Memory B cell (primary cell): Measurements from ENCODE around the gene PDGFD.

ENCODE experiments used
- ATAC-seq: fragments of 150-1000 bp; cut with Tn5 transposase; 2 replicates; pipeline ENCODE4 v1.10.0; 2021; ENCODE audit warnings: low read depth, mild to moderate bottlenecking, moderate library complexity
- DNase-seq, 2 donors: peaks; one replicate each; pipeline ENCODE4 v3.0.0; 2022; ENCODE audit warnings: low spot score in 2 of 2
- H3K27ac Mint-ChIP-seq: one replicate; pipeline ENCODE4 v1.8.0; 2022; ENCODE audit warnings: mild to moderate bottlenecking, moderate library complexity, mixed read lengths
- H3K27me3 Mint-ChIP-seq: one replicate; pipeline ENCODE4 v1.8.0; 2022; ENCODE audit warnings: mixed read lengths
- H3K36me3 Mint-ChIP-seq: one replicate; pipeline ENCODE4 v1.8.0; 2022; ENCODE audit warnings: mild to moderate bottlenecking, mixed read lengths
- H3K4me1 Mint-ChIP-seq: one replicate; pipeline ENCODE4 v1.8.0; 2022; ENCODE audit warnings: mixed read lengths
- H3K4me3 Mint-ChIP-seq: one replicate; pipeline ENCODE4 v1.8.0; 2022; ENCODE audit warnings: mild to moderate bottlenecking, moderate library complexity, mixed read lengths
- H3K9me3 Mint-ChIP-seq: one replicate; pipeline ENCODE4 v1.8.0; 2022; ENCODE audit warnings: mixed read lengths

Gene PDGFD

DNA sequence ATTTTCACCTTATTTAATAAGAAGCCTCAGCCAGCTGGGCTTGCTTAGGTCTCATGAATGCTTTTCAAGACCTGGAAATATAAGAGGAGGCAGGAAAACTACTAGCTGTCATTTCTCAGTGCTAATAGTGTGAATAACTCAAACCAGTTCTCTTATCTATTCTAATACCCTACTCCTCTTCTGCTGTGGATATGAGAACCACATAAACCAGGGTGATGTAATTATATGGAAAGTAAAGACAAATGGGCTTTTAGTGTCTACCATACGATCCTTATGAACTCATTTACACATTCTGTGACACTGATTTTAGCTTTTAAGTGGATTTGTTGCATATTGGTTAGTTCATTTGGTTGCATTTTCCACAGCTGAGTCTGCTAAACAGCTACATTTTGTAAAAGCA, 8.6 kb downstream of the PDGFD start:
- Mint-ChIP-seq H3K27ac (no peak overlapping the region), H3K4me1 (peaks cover 5% of the 10 kb centered on the region)
- no peak for DNase-seq

DNA sequence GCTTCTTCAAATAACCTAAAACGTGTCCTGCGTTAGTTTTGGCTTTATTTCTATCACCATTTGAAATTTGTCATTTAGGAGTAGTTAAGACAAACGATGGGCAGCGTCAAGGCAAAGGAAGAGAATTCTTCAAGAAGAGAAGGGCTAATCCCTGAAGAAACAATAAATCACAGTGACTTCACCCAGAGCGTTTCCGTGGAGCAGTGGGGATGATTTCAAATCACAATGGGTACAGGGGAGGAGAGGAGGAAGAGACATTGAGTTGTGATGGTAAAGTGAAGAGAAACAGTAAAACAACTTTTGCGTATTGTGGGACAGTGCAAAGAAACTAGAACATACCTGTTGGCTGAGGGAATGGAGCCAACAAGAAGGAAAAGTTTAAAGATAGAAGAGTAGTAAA, 9.7 kb downstream of the PDGFD start:
- peaks cover 5% of the 10 kb centered on the region for H3K4me1 Mint-ChIP-seq
- DNase-seq (no peak), ATAC-seq (no peak)
- H3K4me3 Mint-ChIP-seq = no peak overlapping the region
- H3K27me3 Mint-ChIP-seq = peaks cover 3% of the 10 kb centered on the region
- H3K27ac Mint-ChIP-seq = no peak overlapping the region
- H3K36me3 Mint-ChIP-seq = no peaks in the 10 kb centered on the region
- peaks cover 1% of the 10 kb centered on the region for H3K9me3 Mint-ChIP-seq

More for the DNA sequence above, 8.6 kb downstream of the PDGFD start:
- H3K36me3 Mint-ChIP-seq = no peaks in the 10 kb centered on the region
- H3K27me3 Mint-ChIP-seq = peaks cover 3% of the 10 kb centered on the region
- ATAC-seq = no peak
- H3K9me3 Mint-ChIP-seq = peaks cover 1% of the 10 kb centered on the region
- H3K4me3 Mint-ChIP-seq = no peak overlapping the region

DNA sequence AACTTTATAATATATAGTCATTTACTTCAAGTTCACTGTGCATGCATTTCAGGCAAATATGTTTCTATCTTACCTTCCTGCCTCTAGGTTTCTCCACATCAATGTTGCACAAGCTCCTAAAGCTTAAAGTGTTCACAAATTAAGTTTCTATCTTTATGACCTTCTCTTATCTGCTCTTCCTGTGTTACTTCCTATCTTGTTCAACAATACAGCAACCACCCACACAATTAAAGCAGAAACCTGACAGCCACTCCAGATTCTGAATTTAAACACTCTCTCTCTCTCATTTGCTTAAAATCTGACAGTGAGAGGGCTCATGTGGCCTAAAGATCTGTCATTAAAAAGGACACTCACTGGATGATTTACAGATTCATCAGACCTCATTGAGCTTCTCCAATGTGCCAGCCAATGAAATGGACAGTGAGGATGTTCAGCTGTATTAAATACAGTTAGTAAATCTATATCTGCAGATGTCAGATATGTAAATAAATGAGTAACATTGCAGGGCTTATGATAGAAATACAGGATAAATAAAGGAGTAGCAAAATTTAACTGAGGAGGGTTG, 10.9 kb downstream of the PDGFD start:
- peaks cover 3% of the 10 kb centered on the region for H3K27me3 Mint-ChIP-seq
- peaks cover 1% of the 10 kb centered on the region for H3K9me3 Mint-ChIP-seq
- H3K36me3 Mint-ChIP-seq = no peaks in the 10 kb centered on the region
- ATAC-seq (no peak), DNase-seq (no peak)
- no peak overlapping the region for H3K4me3 Mint-ChIP-seq
- H3K27ac Mint-ChIP-seq = no peak overlapping the region
- peaks cover 5% of the 10 kb centered on the region for H3K4me1 Mint-ChIP-seq

DNA sequence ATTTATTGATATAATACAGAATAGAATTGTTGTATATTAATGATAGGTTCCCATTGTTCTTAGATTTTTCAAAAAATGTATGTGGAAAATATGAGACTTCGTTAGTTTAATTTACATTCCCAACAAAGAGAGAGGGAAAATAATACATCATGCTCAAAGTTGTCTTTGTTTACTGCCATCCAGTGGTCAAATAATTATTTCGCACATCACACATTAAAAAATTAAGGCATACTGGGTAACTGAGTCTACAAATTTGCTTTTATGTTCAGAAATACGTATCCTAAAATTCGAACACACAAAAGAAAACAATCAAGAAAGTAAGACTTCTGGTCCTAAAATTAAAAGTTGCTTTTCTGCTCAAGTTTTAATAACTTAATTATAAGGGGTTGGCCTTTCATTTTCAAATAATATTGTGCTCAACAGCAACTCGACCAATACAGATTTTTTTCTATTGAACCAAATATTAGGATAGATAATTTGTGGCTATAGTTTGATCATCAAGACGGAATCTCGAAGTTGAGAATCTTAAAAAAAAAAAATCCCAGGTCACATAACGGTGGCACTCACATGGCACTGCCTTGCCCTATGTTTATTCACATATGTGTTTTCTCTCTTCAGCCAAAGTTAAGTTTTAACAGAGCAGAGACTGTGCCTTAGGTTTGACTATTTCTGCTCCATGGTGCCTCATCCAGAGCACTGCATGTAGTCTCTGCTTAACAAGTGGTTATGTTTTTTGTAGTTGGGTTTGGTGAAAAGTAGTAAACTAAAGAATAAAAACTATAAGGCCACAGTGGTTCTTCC, 12.3 kb downstream of the PDGFD start:
- Mint-ChIP-seq H3K4me1 (peaks cover 5% of the 10 kb centered on the region), H3K36me3 (no peaks in the 10 kb centered on the region), H3K4me3 (no peak overlapping the region), H3K27me3 (peaks cover 3% of the 10 kb centered on the region), H3K27ac (no peak overlapping the region), H3K9me3 (peaks cover 1% of the 10 kb centered on the region)
- ATAC-seq (no peak), DNase-seq (no peak)

DNA sequence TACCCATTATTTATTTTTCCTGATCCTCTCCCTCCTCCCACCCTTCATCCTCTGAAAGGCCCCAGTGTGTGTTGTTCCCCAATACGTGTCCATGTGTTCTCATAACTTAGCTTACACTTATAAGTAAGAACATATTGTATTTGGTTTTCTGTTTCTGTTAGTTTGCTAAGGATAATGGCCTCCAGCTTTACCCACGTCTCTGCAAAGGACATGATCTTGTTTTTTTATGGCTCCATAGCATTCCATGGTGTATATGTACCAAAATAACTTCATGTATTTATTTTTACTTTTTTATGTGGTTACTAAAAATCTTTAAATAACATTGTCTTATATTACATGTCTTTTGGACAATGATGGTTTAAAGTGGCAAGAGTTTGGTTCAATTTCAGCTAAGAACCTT, 15.2 kb downstream of the PDGFD start:
- no peak for ATAC-seq
- peaks cover 1% of the 10 kb centered on the region for H3K9me3 Mint-ChIP-seq
- peaks cover 5% of the 10 kb centered on the region for H3K4me1 Mint-ChIP-seq
- no peak overlapping the region for H3K27ac Mint-ChIP-seq
- H3K27me3 Mint-ChIP-seq = no peaks in the 10 kb centered on the region
- H3K36me3 Mint-ChIP-seq = no peaks in the 10 kb centered on the region
- no peak for DNase-seq
- no peak overlapping the region for H3K4me3 Mint-ChIP-seq

DNA sequence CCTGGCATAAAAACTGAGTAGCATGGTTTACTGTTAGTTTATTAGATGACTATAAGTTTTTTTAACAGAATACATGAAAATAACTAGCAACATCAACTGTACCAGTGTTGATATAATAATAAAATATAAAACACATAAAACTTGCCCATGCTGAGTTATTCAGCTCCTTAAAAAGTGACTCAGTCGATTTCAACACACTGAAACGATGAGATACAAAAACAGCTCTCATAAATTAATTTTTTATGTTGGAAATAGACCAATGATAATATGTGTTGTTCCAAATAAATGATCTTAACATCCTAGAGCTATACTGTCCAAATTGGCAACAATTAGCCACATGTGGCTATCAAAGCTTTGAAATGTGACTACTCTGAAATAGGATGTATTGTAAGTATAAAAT, 15.9 kb downstream of the PDGFD start:
- Mint-ChIP-seq H3K4me1 (peaks cover 3% of the 10 kb centered on the region), H3K27ac (no peak overlapping the region), H3K27me3 (no peaks in the 10 kb centered on the region), H3K9me3 (peaks cover 1% of the 10 kb centered on the region), H3K36me3 (no peaks in the 10 kb centered on the region), H3K4me3 (no peak overlapping the region)
- ATAC-seq (no peak), DNase-seq (no peak)

DNA sequence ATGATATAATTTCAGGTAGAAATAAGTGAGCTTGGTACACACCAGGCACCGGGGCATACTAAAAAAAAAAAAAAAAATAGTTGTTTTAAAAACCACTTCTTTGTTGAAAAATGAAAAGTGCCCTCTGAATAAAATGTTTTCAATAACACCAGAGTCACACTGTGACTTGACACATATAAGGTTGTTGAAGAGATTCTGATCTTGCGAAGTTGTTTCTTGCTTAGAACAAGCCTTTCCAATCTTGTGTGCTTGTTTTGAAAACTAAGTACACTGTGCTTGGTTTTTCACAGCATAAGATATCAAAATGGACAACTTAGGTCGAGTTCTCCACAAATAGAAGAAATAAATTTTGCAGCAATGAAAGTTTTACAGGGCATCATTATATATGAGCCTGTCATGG, 17.0 kb downstream of the PDGFD start:
- ATAC-seq (no peak), DNase-seq (no peak)
- Mint-ChIP-seq H3K27me3 (no peaks in the 10 kb centered on the region), H3K9me3 (peaks cover 1% of the 10 kb centered on the region), H3K36me3 (no peaks in the 10 kb centered on the region), H3K27ac (no peak overlapping the region), H3K4me3 (no peak overlapping the region), H3K4me1 (no peaks in the 10 kb centered on the region)

DNA sequence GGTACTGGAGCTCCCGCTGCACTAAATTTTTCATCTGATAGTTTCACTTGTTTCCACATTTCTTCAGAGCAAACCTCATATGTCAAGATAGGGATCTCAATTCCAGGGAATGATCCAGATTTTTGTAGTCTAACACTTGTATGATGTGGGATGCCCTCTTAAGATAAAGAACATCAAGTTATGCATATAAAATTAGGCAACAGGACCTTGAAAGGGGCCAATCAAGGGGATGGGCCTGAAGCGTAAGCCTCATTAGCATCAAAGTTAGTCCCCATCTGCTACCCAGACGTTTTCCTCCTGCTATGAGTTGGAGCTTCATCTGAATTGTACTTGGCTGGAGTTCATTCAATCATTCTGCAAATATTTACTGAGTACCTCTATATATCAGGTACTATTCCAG, 17.5 kb downstream of the PDGFD start:
- Mint-ChIP-seq H3K27me3 (no peaks in the 10 kb centered on the region), H3K4me1 (no peaks in the 10 kb centered on the region), H3K27ac (no peak overlapping the region), H3K9me3 (peaks cover 1% of the 10 kb centered on the region), H3K36me3 (no peaks in the 10 kb centered on the region), H3K4me3 (no peak overlapping the region)
- no peak for ATAC-seq
- DNase-seq = no peak

DNA sequence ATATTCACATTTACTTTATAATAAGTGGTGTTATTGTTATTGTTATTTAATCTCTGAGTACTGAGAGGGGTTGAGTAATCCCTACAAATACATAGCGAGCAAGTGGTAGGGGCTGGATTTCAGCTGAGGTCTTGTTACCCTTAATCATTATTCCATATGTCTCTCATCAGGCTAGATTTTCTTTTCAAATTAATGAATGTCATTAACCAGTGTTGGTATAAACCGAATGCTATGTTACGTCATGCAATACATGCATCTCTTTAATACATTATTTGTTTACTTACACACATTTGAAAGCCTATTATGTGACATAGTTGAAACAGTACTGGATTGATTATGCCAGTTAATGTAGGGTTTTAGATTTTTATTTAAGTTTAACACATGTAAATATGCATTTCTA, 18.9 kb downstream of the PDGFD start:
- no peak for ATAC-seq
- Mint-ChIP-seq H3K4me1 (no peaks in the 10 kb centered on the region), H3K9me3 (no peaks in the 10 kb centered on the region), H3K36me3 (no peaks in the 10 kb centered on the region), H3K4me3 (no peak overlapping the region), H3K27me3 (peaks cover 2% of the 10 kb centered on the region), H3K27ac (no peak overlapping the region)
- DNase-seq = no peak

DNA sequence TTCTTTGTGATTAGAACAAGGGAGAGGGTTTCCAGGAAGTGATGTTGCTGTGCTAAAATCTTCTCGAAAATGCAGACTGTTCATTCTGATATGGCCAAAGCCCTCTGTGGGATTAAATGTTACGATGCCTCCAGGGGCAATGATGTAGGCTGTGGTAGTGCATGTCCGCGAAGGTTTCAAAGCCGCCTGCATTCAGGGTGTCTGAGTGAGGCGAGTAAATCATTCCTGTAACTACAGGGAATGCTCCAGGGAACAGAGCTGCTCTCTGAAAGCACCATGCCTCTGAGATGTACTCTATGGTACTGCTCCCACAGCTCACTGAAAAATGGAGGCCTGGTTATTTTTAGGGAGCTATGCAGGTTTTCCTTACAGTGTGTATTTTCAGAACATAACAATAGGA, 21.2 kb downstream of the PDGFD start:
- DNase-seq = no peak
- no peaks in the 10 kb centered on the region for H3K9me3 Mint-ChIP-seq
- ATAC-seq = no peak
- no peaks in the 10 kb centered on the region for H3K4me1 Mint-ChIP-seq
- peaks cover 2% of the 10 kb centered on the region for H3K27me3 Mint-ChIP-seq
- no peak overlapping the region for H3K27ac Mint-ChIP-seq
- H3K4me3 Mint-ChIP-seq = no peak overlapping the region
- no peaks in the 10 kb centered on the region for H3K36me3 Mint-ChIP-seq

DNA sequence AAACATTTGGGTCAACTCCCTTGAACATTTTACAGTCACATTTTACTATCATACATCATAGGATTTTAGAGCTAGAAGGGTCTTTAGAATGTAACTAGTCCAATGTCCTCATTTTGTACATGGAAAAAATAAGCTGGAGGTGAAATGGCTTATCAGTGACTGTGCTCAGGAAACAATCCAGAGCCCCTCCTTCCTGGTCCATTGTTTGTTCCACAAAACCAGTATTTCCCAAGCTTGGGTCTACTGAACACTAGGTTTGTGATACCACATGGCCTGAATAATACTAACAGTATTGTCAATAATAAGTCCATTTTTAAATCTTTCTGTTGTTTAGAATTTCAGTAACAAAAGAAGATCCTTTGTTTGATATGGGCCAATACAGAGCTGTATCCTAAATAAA, 27.1 kb downstream of the PDGFD start:
- no peak for DNase-seq
- H3K27me3 Mint-ChIP-seq = peaks cover 2% of the 10 kb centered on the region
- H3K36me3 Mint-ChIP-seq = no peaks in the 10 kb centered on the region
- H3K4me1 Mint-ChIP-seq = no peaks in the 10 kb centered on the region
- H3K27ac Mint-ChIP-seq = no peak overlapping the region
- ATAC-seq = no peak
- H3K9me3 Mint-ChIP-seq = no peaks in the 10 kb centered on the region
- H3K4me3 Mint-ChIP-seq = no peak overlapping the region

DNA sequence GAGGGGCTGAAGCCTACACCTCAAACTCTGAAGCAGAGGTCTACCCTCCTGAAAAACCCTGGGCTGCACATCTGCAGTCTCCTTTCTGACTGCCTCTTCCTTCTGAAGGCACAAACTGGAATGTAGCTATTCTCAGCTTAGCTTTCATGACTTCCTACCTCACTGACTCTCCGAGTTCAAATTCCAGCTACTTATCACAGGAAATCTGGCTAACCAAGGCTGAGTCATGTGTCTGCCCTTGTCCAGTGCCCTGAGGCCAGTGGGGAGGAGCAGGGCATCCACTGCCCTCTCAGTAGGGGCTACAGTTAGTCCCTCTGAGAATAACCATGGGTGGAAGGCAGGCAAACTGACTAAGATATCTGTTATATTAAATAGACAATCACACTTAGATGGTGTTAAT, 29.2 kb downstream of the PDGFD start:
- H3K27me3 Mint-ChIP-seq = no peaks in the 10 kb centered on the region
- ATAC-seq (no peak), DNase-seq (no peak)
- H3K36me3 Mint-ChIP-seq = no peaks in the 10 kb centered on the region
- no peak overlapping the region for H3K27ac Mint-ChIP-seq
- no peaks in the 10 kb centered on the region for H3K4me1 Mint-ChIP-seq
- no peak overlapping the region for H3K4me3 Mint-ChIP-seq
- no peaks in the 10 kb centered on the region for H3K9me3 Mint-ChIP-seq

DNA sequence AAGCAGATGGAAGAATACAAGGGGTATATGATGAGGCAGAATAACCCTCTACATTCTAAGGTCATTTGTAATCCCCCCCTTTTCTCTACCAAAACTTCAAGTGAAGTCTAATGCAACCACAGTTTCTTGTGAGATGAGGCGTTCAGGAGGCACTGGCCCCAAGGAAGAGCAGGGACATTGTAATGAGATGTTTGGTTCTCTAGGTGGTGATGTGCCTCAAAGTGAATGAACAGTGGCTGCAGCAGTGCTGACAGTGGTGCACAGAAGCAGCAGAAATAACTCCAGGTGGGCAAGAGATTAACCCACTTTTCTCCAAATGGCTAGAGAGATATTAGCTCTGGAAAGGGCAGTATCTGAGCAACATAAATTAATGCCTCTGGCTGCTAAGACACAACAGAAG, 33.8 kb downstream of the PDGFD start:
- DNase-seq (no peak), ATAC-seq (no peak)
- Mint-ChIP-seq H3K27me3 (no peaks in the 10 kb centered on the region), H3K27ac (no peak overlapping the region), H3K4me3 (no peak overlapping the region), H3K36me3 (no peaks in the 10 kb centered on the region), H3K4me1 (no peaks in the 10 kb centered on the region), H3K9me3 (no peaks in the 10 kb centered on the region)

DNA sequence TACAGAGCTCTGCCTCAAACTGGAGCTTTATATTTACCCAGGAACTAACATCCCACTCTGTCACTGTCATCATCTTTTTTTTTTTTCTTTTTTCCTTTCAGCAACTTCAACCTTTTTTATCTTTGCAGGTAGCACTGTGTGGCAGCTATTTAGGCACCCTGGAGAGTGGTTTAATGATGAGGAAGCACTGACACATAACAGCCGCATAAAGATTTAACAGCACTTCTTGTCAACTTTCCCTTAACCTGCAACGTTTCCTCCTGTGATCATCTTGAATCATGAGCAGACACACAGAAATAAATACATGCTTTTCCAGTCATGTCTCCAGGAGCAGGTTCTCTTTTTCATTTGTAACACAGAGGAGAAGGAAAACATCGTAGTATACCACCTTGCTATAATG, 34.8 kb downstream of the PDGFD start:
- Mint-ChIP-seq H3K27ac (no peak overlapping the region), H3K27me3 (no peaks in the 10 kb centered on the region), H3K4me3 (no peak overlapping the region), H3K9me3 (no peaks in the 10 kb centered on the region), H3K4me1 (no peaks in the 10 kb centered on the region), H3K36me3 (no peaks in the 10 kb centered on the region)
- DNase-seq (no peak), ATAC-seq (no peak)

DNA sequence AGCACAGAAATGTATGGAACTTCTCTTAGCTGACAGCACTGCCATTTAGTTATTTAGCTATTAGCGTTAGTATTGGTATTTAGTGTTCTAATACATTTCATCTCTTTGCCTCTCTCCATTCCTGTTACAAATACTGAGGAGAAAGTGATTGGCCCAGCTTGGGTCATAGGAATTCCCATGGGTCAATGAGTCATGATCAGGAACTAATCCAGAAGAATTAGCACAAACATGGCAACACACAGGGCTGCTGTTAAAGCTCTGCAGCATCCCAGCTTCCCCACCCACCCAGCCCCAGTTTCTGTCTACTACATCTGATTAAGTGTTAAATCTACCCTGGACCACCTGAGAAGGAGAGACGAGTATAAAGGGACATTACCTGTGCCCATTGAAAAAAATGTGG, 36.1 kb downstream of the PDGFD start:
- no peak for ATAC-seq
- H3K27ac Mint-ChIP-seq = no peak overlapping the region
- no peaks in the 10 kb centered on the region for H3K36me3 Mint-ChIP-seq
- H3K4me3 Mint-ChIP-seq = no peak overlapping the region
- H3K9me3 Mint-ChIP-seq = no peaks in the 10 kb centered on the region
- DNase-seq = no peak
- no peaks in the 10 kb centered on the region for H3K4me1 Mint-ChIP-seq
- peaks cover 2% of the 10 kb centered on the region for H3K27me3 Mint-ChIP-seq
